CD1c-positive myeloid dendritic cell (primary cell): Measurements from ENCODE around the gene PHC3.
"Not testable (repeated sequence)": the region's sequence is repeated elsewhere in the genome, so short reads cannot be mapped to it uniquely, and the experiment has no call there.

Experiments used
- DNase-seq: peaks from one replicate; pipeline ENCODE4 v3.0.0-alpha.2; 2016; ENCODE audit errors: extremely low spot score

The PHC3 gene

GRCh38 chr3:170128977-170129431 is 52.5 kb downstream of the PHC3 start:
- no peak for DNase-seq

GRCh38 chr3:170128259-170128976 is 53.1 kb downstream of the PHC3 start:
- DNase-seq, result peak; percentile 10

GRCh38 chr3:170117134-170117533 is 64.4 kb downstream of the PHC3 start:
- DNase-seq, result no peak

- not testable (repeated sequence) for DNase-seq
Measured at GRCh38 chr3:170114165-170114564, 67.4 kb downstream of the PHC3 start.

GRCh38 chr3:170111147-170111771 is 70.3 kb downstream of the PHC3 start:
- DNase-seq, result no peak

GRCh38 chr3:170109579-170110293 is 71.8 kb downstream of the PHC3 start:
- no peak for DNase-seq

GRCh38 chr3:170108955-170109354 is 72.6 kb downstream of the PHC3 start:
- no peak for DNase-seq

GRCh38 chr3:170107941-170108340 is 73.6 kb downstream of the PHC3 start:
- no peak for DNase-seq

GRCh38 chr3:170102431-170102830 is 79.1 kb downstream of the PHC3 start:
- no peak for DNase-seq

GRCh38 chr3:170100944-170101343 is 80.6 kb downstream of the PHC3 start:
- DNase-seq, result no peak

GRCh38 chr3:170098753-170099152 is 82.8 kb downstream of the PHC3 start:
- no peak for DNase-seq

GRCh38 chr3:170096342-170096741 is 85.2 kb downstream of the PHC3 start:
- no peak for DNase-seq

- DNase-seq, result no peak
Measured at GRCh38 chr3:170095771-170096170, 85.8 kb downstream of the PHC3 start.

GRCh38 chr3:170092907-170093306 is 88.6 kb downstream of the PHC3 start:
- DNase-seq, result no peak

- DNase-seq, result no peak
Measured at GRCh38 chr3:170090601-170090981, 90.9 kb downstream of the PHC3 start.

GRCh38 chr3:170089862-170090600 is 91.5 kb downstream of the PHC3 start:
- no peak for DNase-seq

- no peak for DNase-seq
Measured at GRCh38 chr3:170085396-170085795, 96.1 kb downstream of the PHC3 start.

- DNase-seq, result no peak
Measured at GRCh38 chr3:170083343-170083742, 98.2 kb downstream of the PHC3 start.

GRCh38 chr3:170081079-170081741 is 100.3 kb downstream of the PHC3 start:
- no peak for DNase-seq

GRCh38 chr3:170080605-170081004 is 100.9 kb downstream of the PHC3 start:
- DNase-seq, result no peak

- no peak for DNase-seq
Measured at GRCh38 chr3:170079536-170080165, 101.9 kb downstream of the PHC3 start.
